ENCODE data around the gene TAS2R16. TPM values are rescaled to one million over a fixed set of nuclear protein-coding genes. Genes with fewer than 3 reads are reported as not detected.
"Not testable (repeated sequence)": the region's sequence is repeated elsewhere in the genome, so short reads cannot be mapped to it uniquely, and the experiment has no call there.

Gene TAS2R16
- total and polyA plus RNA-seq, 4 donors, result not detected

GRCh38 chr7:122968389-122968788 lies 27.1 kb downstream of the TAS2R16 start:
- no peak overlapping the region for H3K27ac ChIP-seq (ENCODE audit: low read depth in 1 of 2, low read length in 1 of 2)
- no peaks in the 10 kb centered on the region for H3K4me1 ChIP-seq (ENCODE audit: control insufficient read depth in 5 of 5, insufficient read depth in 5 of 5, low read length in 5 of 5)
- H3K9me3 ChIP-seq (ENCODE audit: control insufficient read depth in 4 of 4, insufficient read depth in 3 of 4, low read length in 3 of 4), result peaks cover 0 to 1% (median 0%) of the 10 kb centered on the region in 4 donors
- TF ChIP-seq CTCF (IDR thresholded peaks at IDR 0.05; ENCODE audit: control extremely low read depth, extremely low read depth), result no peak
- ATAC-seq (ENCODE audit: insufficient read depth, low FRiP score), result no peak
- no peak overlapping the region for H3K4me3 ChIP-seq
- no peak overlapping the region for H3K9ac ChIP-seq (ENCODE audit: insufficient read depth in 1 of 2, low read length in 2 of 2)
- no peaks in the 10 kb centered on the region for H3K27me3 ChIP-seq (ENCODE audit: control insufficient read depth in 3 of 3, insufficient read depth in 3 of 3, low read length in 2 of 3)
- WGBS, 2 donors, result 75 to 80% methylated on average over 4 of the region's 4 CpGs
- no peaks in the 10 kb centered on the region for H3K36me3 ChIP-seq (ENCODE audit: control insufficient read depth in 4 of 4, insufficient read depth in 4 of 4, low read length in 4 of 4)
- no peak for DNase-seq

- TF ChIP-seq CTCF (IDR thresholded peaks at IDR 0.05; ENCODE audit: control extremely low read depth, extremely low read depth), result no peak
- Histone ChIP-seq H3K27me3 (ENCODE audit: control insufficient read depth in 3 of 3, insufficient read depth in 3 of 3, low read length in 2 of 3) (no peaks in the 10 kb centered on the region), H3K9me3 (ENCODE audit: control insufficient read depth in 4 of 4, insufficient read depth in 3 of 4, low read length in 3 of 4) (peaks cover 0 to 1% (median 0%) of the 10 kb centered on the region in 4 donors), H3K9ac (ENCODE audit: insufficient read depth in 1 of 2, low read length in 2 of 2) (no peak overlapping the region), H3K36me3 (ENCODE audit: control insufficient read depth in 4 of 4, insufficient read depth in 4 of 4, low read length in 4 of 4) (no peaks in the 10 kb centered on the region), H3K4me1 (ENCODE audit: control insufficient read depth in 5 of 5, insufficient read depth in 5 of 5, low read length in 5 of 5) (no peaks in the 10 kb centered on the region), H3K4me3 (no peak overlapping the region), H3K27ac (ENCODE audit: low read depth in 1 of 2, low read length in 1 of 2) (no peak overlapping the region)
- DNase-seq (peak in 1 of 3 donors; percentile 16), ATAC-seq (ENCODE audit: insufficient read depth, low FRiP score) (no peak)
- 68 to 76% methylated on average over 2 of the region's 2 CpGs for WGBS, 2 donors
Measured at GRCh38 chr7:122965306-122965705, 30.2 kb downstream of the TAS2R16 start.

GRCh38 chr7:122953678-122954077 lies 41.8 kb downstream of the TAS2R16 start:
- ATAC-seq (ENCODE audit: insufficient read depth, low FRiP score); H3K9ac ChIP-seq (ENCODE audit: insufficient read depth in 1 of 2, low read length in 2 of 2): not testable (repeated sequence)
- WGBS, 2 donors, result 96 to 99% methylated on average over 2 of the region's 2 CpGs

GRCh38 chr7:122951006-122951405 lies 44.5 kb downstream of the TAS2R16 start:
- DNase-seq, result no peak
- no peak for ATAC-seq (ENCODE audit: insufficient read depth, low FRiP score)
- Histone ChIP-seq H3K27ac (ENCODE audit: low read depth in 1 of 2, low read length in 1 of 2) (no peak overlapping the region), H3K4me1 (ENCODE audit: control insufficient read depth in 5 of 5, insufficient read depth in 5 of 5, low read length in 5 of 5) (no peaks in the 10 kb centered on the region), H3K9ac (ENCODE audit: insufficient read depth in 1 of 2, low read length in 2 of 2) (no peak overlapping the region), H3K4me3 (no peak overlapping the region), H3K36me3 (ENCODE audit: control insufficient read depth in 4 of 4, insufficient read depth in 4 of 4, low read length in 4 of 4) (no peaks in the 10 kb centered on the region), H3K27me3 (ENCODE audit: control insufficient read depth in 3 of 3, insufficient read depth in 3 of 3, low read length in 2 of 3) (no peaks in the 10 kb centered on the region), H3K9me3 (ENCODE audit: control insufficient read depth in 4 of 4, insufficient read depth in 3 of 4, low read length in 3 of 4) (peaks cover 0 to 4% (median 0%) of the 10 kb centered on the region in 4 donors)
- WGBS, 2 donors, result 88 to 94% methylated on average over 2 of the region's 2 CpGs
- no peak for TF ChIP-seq CTCF (IDR thresholded peaks at IDR 0.05; ENCODE audit: control extremely low read depth, extremely low read depth)

More at GRCh38 chr7:122953678-122954077, 41.8 kb downstream of the TAS2R16 start:
- DNase-seq; H3K27ac ChIP-seq (ENCODE audit: low read depth in 1 of 2, low read length in 1 of 2); H3K4me1 ChIP-seq (ENCODE audit: control insufficient read depth in 5 of 5, insufficient read depth in 5 of 5, low read length in 5 of 5); H3K27me3 ChIP-seq (ENCODE audit: control insufficient read depth in 3 of 3, insufficient read depth in 3 of 3, low read length in 2 of 3); H3K36me3 ChIP-seq (ENCODE audit: control insufficient read depth in 4 of 4, insufficient read depth in 4 of 4, low read length in 4 of 4); H3K4me3 ChIP-seq; H3K9me3 ChIP-seq (ENCODE audit: control insufficient read depth in 4 of 4, insufficient read depth in 3 of 4, low read length in 3 of 4): not testable (repeated sequence)

Data from lung (tissue), 12 donors.